RCC 7860 (cell line): Measurements from ENCODE around the gene ITPR1.

ENCODE experiments used
- DNase-seq: peaks from one replicate; pipeline ENCODE4 v3.0.0-alpha.2; 2015; ENCODE audit warnings: low spot score
- FAIRE-seq: peaks from 2 replicates; lab custom pipeline; 2012; peaks lifted over from hg19 to GRCh38; lab: Jason Lieb, UNC

The ITPR1 gene

GRCh38 chr3:4734454-4734853 is 241.3 kb downstream of the ITPR1 start:
- FAIRE-seq (no peak), DNase-seq (no peak)

GRCh38 chr3:4735243-4735642 is 242.1 kb downstream of the ITPR1 start:
- DNase-seq = no peak
- no peak for FAIRE-seq

- no peak for DNase-seq
- FAIRE-seq = no peak
Measured at GRCh38 chr3:4736284-4736861, 243.2 kb downstream of the ITPR1 start.

GRCh38 chr3:4738737-4739274 is 245.7 kb downstream of the ITPR1 start:
- DNase-seq (no peak), FAIRE-seq (no peak)

GRCh38 chr3:4739289-4740236 is 246.4 kb downstream of the ITPR1 start:
- FAIRE-seq = no peak
- DNase-seq = no peak

GRCh38 chr3:4740397-4741105 is 247.4 kb downstream of the ITPR1 start:
- FAIRE-seq = no peak
- no peak for DNase-seq

GRCh38 chr3:4741106-4741403 is 247.9 kb downstream of the ITPR1 start:
- FAIRE-seq (no peak), DNase-seq (no peak)

- peak; percentile 94 for DNase-seq
- peak; percentile 90 for FAIRE-seq
Measured at GRCh38 chr3:4741404-4742307, 248.5 kb downstream of the ITPR1 start.

GRCh38 chr3:4742359-4742758 is 249.2 kb downstream of the ITPR1 start:
- FAIRE-seq = no peak
- DNase-seq = no peak

- DNase-seq = no peak
- FAIRE-seq = no peak
Measured at GRCh38 chr3:4743371-4743770, 250.2 kb downstream of the ITPR1 start.

GRCh38 chr3:4744405-4745234 is 251.5 kb downstream of the ITPR1 start:
- DNase-seq (peak; percentile 82), FAIRE-seq (peak; percentile 77)

GRCh38 chr3:4745235-4745610 is 252.1 kb downstream of the ITPR1 start:
- DNase-seq = no peak
- FAIRE-seq = no peak

GRCh38 chr3:4746241-4746958 is 253.3 kb downstream of the ITPR1 start:
- FAIRE-seq = peak; percentile 63

GRCh38 chr3:4748127-4748526 is 255.0 kb downstream of the ITPR1 start:
- FAIRE-seq (no peak), DNase-seq (no peak)

More at GRCh38 chr3:4746241-4746958, 253.3 kb downstream of the ITPR1 start:
- DNase-seq = peak; percentile 85

- FAIRE-seq (no peak), DNase-seq (no peak)
Measured at GRCh38 chr3:4748701-4749378, 255.7 kb downstream of the ITPR1 start.

GRCh38 chr3:4749567-4750002 is 256.4 kb downstream of the ITPR1 start:
- FAIRE-seq = no peak
- DNase-seq = no peak

GRCh38 chr3:4750306-4750968 is 257.3 kb downstream of the ITPR1 start:
- peak; percentile 36 for DNase-seq
- no peak for FAIRE-seq

GRCh38 chr3:4751029-4751501 is 257.9 kb downstream of the ITPR1 start:
- FAIRE-seq = no peak
- no peak for DNase-seq
